RPMI7951 (cell line): Measurements from ENCODE around the gene TRIM66. TPM values are rescaled to one million over a fixed set of nuclear protein-coding genes. Genes with fewer than 3 reads are reported as not detected.

Experiments
- DNase-seq: peaks from one replicate; pipeline ENCODE4 v3.0.0-alpha.2; 2012; ENCODE audit warnings: low read depth
- total RNA-seq: library from RNA; depleted of rRNA; stranded (reverse); fragments of >200 nt; shearing (Covaris generic); gene quantifications from 2 replicates; pipeline ENCODE4 v1.2.3, GENCODE V29; 2014

The TRIM66 gene
- total RNA-seq, 1 experiment from 2014 or later: 2.2 TPM

GRCh38 chr11:8715501-8715900 lies 33.0 kb upstream of the TRIM66 start:
- no peak for DNase-seq

GRCh38 chr11:8714622-8715225 lies 32.3 kb upstream of the TRIM66 start:
- peak; percentile 39 for DNase-seq

- no peak for DNase-seq
Measured at GRCh38 chr11:8713760-8714454, 31.4 kb upstream of the TRIM66 start.

- DNase-seq: no peak
Measured at GRCh38 chr11:8712506-8712905, 30.0 kb upstream of the TRIM66 start.

DNA sequence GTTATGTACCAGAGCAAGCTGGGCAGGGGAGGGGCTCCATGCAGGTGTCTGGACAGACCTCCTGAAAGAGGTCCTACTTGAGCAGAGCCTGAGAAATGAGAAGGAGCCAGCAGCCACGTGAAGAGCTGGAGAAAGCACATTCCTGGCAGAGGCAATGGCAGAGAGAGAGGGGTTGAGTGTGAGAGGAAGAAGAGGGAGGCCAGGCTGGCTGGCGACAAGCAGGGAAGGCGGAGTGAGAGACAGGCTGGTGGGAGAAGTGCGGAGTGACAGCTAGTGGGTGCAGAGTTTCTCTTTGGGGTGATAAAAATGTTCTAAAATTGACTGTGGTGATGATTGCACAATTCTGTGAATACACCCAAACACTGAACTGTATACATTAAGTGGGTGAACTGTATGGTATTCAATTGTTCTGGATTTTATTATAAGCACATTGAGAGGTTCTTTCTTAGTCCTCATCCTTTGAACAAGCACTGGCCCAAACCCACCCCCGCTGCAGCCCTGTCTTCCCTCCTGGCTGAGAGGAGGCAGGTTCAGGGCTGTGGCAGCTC lies 29.5 kb upstream of the TRIM66 start:
- DNase-seq: no peak

DNA sequence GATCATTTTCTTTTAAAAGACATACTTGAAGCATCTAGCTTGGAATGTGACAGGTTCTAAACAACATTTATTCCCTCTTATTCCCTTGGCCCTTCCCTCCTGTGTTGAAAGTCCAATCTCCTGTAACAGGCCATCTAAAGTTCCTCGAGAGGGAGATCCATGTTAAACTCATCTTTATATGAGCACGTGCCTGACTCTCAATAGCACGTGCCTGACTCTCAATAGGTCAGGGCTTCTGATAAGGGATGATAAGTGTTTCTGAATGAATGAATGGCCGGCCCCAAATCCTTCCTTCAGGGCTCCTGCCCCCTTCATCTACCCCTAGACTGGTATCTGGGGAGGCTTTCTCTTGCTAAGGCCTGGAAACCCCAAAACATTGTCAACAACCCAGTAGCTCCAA lies 27.3 kb upstream of the TRIM66 start:
- no peak for DNase-seq

DNA sequence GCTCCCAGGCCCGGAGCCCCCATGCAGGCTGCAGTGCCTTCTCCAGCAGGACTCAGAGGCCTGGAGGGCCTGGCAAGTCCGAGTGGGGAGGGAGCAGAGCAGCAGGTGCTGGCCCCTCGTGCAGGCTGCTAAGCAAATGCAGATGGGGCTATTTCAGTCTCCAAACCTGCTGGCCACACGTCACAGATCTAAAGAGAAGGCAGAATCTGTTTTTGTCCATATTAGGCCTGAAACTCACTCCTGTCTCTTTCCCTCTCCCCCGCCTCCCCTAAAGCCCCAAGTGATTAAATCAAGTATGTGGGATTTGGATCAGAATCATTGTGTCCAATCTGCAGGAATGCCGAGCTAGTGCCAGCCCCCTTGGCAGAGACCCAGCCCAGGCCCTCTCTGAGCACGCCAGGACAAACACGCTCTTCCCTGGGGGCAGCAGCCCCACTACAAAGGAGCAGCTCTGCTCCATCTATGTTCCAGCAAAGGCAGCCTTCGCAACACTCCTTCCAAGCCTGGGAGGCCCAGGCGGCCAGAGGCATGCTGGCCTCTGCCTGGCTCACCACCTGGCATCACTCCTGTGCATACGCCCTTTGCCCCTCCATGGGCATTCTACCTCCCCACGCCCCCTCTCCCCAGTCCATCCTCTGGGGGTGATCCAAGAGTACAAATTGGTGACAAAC lies 26.7 kb upstream of the TRIM66 start:
- peak; percentile 93 for DNase-seq

DNA sequence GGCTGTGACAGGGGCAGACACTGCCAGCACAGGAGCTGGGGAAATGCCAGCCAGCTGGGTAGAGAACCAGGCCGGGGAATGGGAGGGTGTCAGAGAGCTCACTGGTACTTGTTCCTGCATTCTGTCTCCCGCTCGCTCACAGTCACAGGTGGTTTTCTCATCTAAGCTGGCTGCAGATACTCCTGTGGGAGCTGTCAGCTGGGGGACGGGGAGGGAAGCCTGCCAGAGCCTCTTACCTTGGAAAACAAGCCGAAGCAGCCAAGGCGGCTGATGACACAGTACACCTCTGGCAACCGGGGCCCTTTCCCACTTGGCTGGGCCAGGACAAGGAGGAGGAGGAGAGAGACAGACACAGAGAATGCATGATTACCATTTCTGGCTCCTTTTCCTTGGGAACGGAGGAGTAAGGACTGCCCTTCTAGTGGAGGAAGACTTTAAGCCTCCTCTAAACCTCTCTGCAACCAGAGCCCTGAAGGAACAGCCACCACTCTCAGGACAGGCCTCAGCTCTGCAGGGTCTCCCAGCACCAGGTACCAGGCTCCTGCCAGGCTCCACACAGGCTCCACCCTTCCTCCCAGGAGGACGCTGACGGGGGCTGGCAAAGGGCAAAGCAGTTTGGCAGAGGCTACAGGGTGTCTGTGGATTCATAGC lies 25.2 kb upstream of the TRIM66 start:
- DNase-seq: no peak

GRCh38 chr11:8706673-8707432 lies 24.4 kb upstream of the TRIM66 start:
- no peak for DNase-seq

GRCh38 chr11:8705146-8705545 lies 22.7 kb upstream of the TRIM66 start:
- no peak for DNase-seq

GRCh38 chr11:8704136-8704535 lies 21.7 kb upstream of the TRIM66 start:
- no peak for DNase-seq

DNA sequence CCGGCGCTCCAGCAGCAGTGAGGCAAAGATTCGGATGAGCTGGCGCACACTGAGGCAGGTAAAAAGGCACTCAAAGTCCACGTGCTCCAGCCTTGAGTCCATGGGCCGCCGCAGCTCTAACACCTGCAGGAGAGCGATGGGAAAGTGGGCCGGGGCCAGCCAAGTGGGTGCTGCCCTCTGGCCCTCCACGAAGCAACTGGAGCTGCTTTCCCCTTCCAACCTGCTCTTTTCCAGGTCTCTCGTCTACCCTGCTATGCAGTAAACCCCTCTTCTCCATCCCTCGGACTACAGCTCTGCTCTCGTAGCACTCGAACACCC lies 20.1 kb upstream of the TRIM66 start:
- no peak for DNase-seq

GRCh38 chr11:8701891-8702597 lies 19.6 kb upstream of the TRIM66 start:
- no peak for DNase-seq

DNA sequence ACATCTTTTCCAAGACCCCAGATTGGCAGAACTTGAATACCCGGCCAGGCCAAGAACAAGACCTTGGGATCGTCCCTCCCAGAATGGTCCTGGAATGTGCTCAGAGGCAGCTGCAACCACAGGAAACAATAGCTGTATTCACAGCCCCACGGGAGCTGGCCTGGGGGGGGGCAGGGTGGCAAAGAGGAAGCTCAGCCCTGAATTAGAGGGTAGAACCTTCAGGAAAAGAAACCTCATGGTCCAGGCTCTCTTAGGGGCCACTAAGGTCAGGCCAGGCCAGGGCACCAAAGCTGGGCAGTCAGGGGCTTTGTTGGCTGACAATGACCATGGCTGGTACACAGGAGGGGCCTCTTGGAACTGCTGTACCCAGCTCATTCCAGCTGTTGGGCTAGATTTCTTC lies 17.4 kb upstream of the TRIM66 start:
- peak; percentile 80 for DNase-seq

- no peak for DNase-seq
Measured at GRCh38 chr11:8698917-8699441, 16.5 kb upstream of the TRIM66 start.

DNA sequence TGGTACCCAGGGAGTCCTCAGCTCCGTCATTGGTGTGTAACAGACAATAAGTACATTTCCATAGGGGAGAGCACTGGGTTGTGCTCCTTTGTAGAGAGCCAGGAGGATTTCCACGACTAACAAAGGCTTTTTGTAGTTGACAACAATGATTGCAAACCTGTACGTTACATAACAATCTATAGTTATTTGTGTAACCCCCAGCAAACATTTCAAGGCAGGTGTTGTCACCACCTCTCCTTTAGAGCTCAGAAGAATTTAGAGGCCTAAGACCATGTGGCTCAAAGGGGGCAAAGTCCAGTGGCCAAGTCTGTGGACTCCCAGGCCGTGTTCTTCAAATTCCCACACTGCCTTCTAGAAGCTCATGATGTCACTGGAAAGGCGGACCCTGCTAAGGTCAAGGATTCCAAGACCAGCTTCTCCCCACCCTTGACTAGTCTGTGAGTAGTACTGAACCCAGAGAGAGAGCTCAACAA lies 15.9 kb upstream of the TRIM66 start:
- no peak for DNase-seq

- no peak for DNase-seq
Measured at GRCh38 chr11:8697054-8697453, 14.6 kb upstream of the TRIM66 start.

DNA sequence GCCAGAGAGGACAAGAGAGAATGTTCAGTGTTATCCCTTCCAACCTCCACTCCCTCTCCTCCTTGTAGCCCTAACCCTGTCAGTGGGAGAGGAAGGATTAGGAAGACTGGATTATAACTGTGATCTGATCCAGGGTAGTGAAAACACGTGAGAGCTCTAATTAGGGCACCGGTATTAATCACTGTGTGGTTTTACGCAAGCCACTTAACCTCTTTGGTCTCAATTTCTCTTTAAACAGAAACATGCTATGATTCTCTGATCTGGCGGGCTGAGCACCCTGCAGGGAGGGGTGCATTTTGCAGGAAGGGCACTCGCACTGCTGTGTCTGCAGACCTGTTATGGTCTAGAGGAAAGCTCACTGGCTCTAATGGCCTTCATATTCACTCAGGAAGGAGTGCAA lies 11.7 kb upstream of the TRIM66 start:
- no peak for DNase-seq

- DNase-seq: peak; percentile 64
Measured at GRCh38 chr11:8693555-8693954, 11.1 kb upstream of the TRIM66 start.

GRCh38 chr11:8693010-8693551 lies 10.6 kb upstream of the TRIM66 start:
- DNase-seq: peak; percentile 53
